DLD1 (cell line): ENCODE data around the gene NAV1.
"Not testable (repeated sequence)": the region's sequence is repeated elsewhere in the genome, so short reads cannot be mapped to it uniquely, and the experiment has no call there.

Source experiments
- in situ Hi-C: cut with HindIII; loops from 2 replicates; pipeline ENCODE4 v1.10.0; 2017; ENCODE audit warnings: low sequenced_read_pairs

NAV1 gene

GRCh38 chr1:201543871-201544642 is 5.1 kb downstream of the NAV1 start:
- in situ Hi-C loops: no loop called here

GRCh38 chr1:201544710-201545109 is 5.8 kb downstream of the NAV1 start:
- in situ Hi-C loops: no loop called here

- in situ Hi-C loops: no loop called here
Observed at GRCh38 chr1:201545851-201546492, 7.0 kb downstream of the NAV1 start.

GRCh38 chr1:201549522-201549921 is 10.6 kb downstream of the NAV1 start:
- in situ Hi-C loops: not testable (repeated sequence)

GRCh38 chr1:201551096-201551495 is 12.2 kb downstream of the NAV1 start:
- in situ Hi-C loops: no loop called here

- in situ Hi-C loops: no loop called here
Observed at GRCh38 chr1:201551877-201552731, 13.2 kb downstream of the NAV1 start.

- in situ Hi-C loops: no loop called here
Observed at GRCh38 chr1:201552941-201553351, 14.0 kb downstream of the NAV1 start.

GRCh38 chr1:201553496-201554189 is 14.7 kb downstream of the NAV1 start:
- in situ Hi-C loops: no loop called here

GRCh38 chr1:201554190-201554600 is 15.3 kb downstream of the NAV1 start:
- in situ Hi-C loops: no loop called here

- in situ Hi-C loops: no loop called here
Observed at GRCh38 chr1:201554789-201555592, 16.1 kb downstream of the NAV1 start.

GRCh38 chr1:201555593-201555945 is 16.6 kb downstream of the NAV1 start:
- in situ Hi-C loops: no loop called here

GRCh38 chr1:201556841-201557571 is 18.1 kb downstream of the NAV1 start:
- in situ Hi-C loops: no loop called here

GRCh38 chr1:201557572-201557958 is 18.6 kb downstream of the NAV1 start:
- in situ Hi-C loops: no loop called here

GRCh38 chr1:201559679-201560162 is 20.8 kb downstream of the NAV1 start:
- in situ Hi-C loops: no loop called here

- in situ Hi-C loops: no loop called here
Observed at GRCh38 chr1:201560328-201561194, 21.6 kb downstream of the NAV1 start.

- in situ Hi-C loops: no loop called here
Observed at GRCh38 chr1:201561195-201561564, 22.3 kb downstream of the NAV1 start.

- in situ Hi-C loops: no loop called here
Observed at GRCh38 chr1:201561601-201562000, 22.7 kb downstream of the NAV1 start.

- in situ Hi-C loops: no loop called here
Observed at GRCh38 chr1:201562257-201562656, 23.3 kb downstream of the NAV1 start.
